ENCODE data around the gene INSR. TPM values are rescaled to one million over a fixed set of nuclear protein-coding genes. Genes with fewer than 3 reads are reported as not detected.

INSR gene
- total RNA-seq, 2 donors from 2014 or later: 50.8 to 118 TPM

DNA sequence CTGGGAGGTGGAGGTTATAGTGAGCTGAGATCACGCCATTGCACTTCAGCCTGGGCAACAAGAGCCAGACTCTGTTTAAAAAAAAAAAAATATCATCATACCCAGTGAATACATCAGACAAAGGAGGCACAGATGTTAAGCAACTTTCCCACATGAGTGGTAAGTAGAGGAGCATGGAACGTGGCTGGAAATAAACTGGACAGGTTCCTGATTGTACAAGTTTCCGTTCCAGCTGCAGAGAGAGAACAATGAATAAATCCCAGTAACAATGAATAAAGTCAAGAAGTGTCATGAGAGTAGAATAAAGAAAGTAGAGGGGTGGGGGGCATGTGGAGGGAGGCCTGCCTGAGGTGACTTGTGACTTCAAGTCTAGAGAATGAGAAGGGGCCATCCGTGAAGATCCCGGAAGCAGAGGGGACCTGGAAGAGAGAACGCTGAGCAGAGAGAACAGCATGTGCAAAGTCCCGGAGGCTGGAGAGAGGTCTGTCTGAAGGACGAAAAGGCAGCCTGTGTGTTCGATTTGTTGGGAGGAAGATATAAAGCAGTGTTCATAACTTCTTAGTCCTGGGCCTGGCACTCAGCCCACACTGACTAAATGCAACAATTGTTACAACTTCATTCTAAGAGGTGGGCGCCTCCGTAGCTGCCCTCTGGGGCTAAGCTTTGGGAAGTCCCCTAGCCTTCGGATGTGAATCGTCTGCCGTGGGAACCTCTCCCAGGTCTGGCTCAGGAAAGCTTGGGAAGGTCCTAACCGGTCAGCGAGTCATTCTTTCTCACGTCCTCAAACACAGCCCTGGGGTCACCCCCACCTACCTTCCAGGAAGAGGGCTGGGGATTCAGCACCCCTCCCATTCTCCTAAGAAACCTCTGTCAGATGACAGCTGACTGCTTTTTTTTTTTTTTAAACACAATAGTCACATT, 39.2 kb upstream of the INSR start:
- Histone ChIP-seq H3K9me3 (no peaks in the 10 kb centered on the region), H3K27ac (no peak overlapping the region), H3K4me3 (no peak overlapping the region), H3K36me3 (no peaks in the 10 kb centered on the region), H3K4me1 (peaks cover 0 to 10% of the 10 kb centered on the region in 2 donors), H3K27me3 (no peaks in the 10 kb centered on the region)
- TF ChIP-seq, protein P1, sequence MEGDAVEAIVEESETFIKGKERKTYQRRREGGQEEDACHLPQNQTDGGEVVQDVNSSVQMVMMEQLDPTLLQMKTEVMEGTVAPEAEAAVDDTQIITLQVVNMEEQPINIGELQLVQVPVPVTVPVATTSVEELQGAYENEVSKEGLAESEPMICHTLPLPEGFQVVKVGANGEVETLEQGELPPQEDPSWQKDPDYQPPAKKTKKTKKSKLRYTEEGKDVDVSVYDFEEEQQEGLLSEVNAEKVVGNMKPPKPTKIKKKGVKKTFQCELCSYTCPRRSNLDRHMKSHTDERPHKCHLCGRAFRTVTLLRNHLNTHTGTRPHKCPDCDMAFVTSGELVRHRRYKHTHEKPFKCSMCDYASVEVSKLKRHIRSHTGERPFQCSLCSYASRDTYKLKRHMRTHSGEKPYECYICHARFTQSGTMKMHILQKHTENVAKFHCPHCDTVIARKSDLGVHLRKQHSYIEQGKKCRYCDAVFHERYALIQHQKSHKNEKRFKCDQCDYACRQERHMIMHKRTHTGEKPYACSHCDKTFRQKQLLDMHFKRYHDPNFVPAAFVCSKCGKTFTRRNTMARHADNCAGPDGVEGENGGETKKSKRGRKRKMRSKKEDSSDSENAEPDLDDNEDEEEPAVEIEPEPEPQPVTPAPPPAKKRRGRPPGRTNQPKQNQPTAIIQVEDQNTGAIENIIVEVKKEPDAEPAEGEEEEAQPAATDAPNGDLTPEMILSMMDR (IDR thresholded peaks at IDR 0.05): no peak
- no peak for DNase-seq (ENCODE audit: low spot score)

- Histone ChIP-seq H3K9me3 (no peaks in the 10 kb centered on the region), H3K36me3 (no peaks in the 10 kb centered on the region), H3K4me1 (peaks cover 0 to 2% of the 10 kb centered on the region in 2 donors), H3K4me3 (no peak overlapping the region), H3K27ac (no peak overlapping the region), H3K27me3 (no peaks in the 10 kb centered on the region)
- DNase-seq (ENCODE audit: low spot score): no peak
- TF ChIP-seq, protein P1 (IDR thresholded peaks at IDR 0.05): no peak
These were observed 37.2 kb upstream of the INSR start for GRCh38 chr19:7331446-7331845.

DNA sequence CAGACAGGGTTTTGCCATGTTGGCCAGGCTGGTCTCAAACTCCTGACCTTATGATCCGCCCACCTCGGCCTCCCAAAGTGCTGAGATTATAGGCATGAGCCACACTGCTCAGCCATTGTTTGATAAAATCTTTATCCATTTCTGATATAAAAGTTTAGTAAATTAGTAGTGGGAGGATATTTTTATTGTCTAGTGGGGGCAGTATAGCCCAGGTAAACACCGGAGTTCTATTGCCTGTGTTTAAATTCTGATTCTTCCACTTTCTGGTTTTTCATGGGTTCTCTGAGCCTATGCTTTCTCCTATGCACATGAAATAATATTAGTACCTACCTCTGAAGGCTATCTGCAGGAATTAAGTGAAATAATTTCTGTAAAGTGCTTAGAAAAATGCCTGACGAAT, 34.4 kb upstream of the INSR start:
- Histone ChIP-seq H3K9me3 (peaks cover 0 to 10% of the 10 kb centered on the region in 2 donors), H3K4me3 (no peak overlapping the region), H3K36me3 (no peaks in the 10 kb centered on the region), H3K27ac (no peak overlapping the region), H3K27me3 (no peaks in the 10 kb centered on the region), H3K4me1 (no peaks in the 10 kb centered on the region)
- DNase-seq (ENCODE audit: low spot score): no peak
- TF ChIP-seq, protein P1 (IDR thresholded peaks at IDR 0.05): no peak

DNA sequence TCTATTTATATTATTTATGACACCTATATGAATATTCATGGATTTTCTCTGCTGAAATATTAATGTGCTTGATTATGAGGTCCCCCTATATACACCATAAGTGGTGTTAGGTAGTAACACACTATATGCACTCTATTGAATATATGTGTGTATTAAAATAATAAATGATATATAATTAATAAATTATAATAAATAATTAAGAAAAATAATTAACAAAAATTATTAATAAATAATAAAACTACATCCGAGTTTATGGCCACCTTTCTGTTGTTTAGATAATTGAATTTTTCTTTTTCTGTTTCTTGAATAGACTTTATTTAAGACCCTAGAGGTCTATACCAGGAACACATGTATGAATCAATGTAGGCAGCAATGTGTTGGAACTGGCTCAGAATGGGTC, 33.6 kb upstream of the INSR start:
- no peaks in the 10 kb centered on the region for H3K4me1 ChIP-seq
- H3K27ac ChIP-seq: no peak overlapping the region
- no peak overlapping the region for H3K4me3 ChIP-seq
- H3K9me3 ChIP-seq: peaks cover 0 to 10% of the 10 kb centered on the region in 2 donors
- TF ChIP-seq, protein P1 (IDR thresholded peaks at IDR 0.05): no peak
- H3K27me3 ChIP-seq: no peaks in the 10 kb centered on the region
- no peaks in the 10 kb centered on the region for H3K36me3 ChIP-seq
- DNase-seq (ENCODE audit: low spot score): no peak

DNA sequence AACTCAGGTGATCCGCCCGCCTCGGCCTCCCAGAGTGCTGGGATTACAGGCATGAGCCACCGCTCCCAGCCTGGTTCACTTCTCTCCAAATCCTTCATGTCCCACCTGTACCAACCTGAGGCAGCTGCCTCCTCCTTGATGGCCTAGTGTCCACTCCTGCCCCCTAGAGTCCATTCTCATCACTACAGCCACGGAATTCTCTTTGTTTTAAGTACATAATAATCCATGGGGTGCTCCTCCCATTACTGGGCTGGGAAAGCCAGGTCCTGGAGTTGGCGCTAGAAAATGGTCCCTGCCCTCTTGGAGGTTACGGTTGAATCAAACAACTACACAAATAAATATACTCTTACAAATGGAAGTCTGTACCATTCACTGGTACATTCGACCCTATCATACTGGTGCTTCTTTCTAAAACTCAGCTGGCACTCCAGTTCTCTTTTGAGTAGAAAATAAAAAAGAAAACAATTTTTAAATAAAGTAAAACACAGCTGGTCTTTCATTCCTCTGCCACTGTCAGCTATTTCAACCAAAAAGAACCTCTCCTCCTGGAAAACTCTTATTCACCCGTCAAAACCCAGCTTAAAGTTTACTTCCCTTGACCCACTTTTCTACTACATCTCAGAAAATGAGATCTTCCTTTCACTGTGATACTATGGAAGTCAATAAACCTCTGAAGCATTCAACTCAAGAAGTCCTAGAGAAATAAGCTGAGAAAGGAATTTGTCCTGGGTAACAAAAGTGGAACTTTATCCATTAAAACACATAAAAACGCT, 32.1 kb upstream of the INSR start:
- no peak overlapping the region for H3K27ac ChIP-seq
- H3K9me3 ChIP-seq: peaks cover 0 to 10% of the 10 kb centered on the region in 2 donors
- H3K4me1 ChIP-seq: peaks cover 0 to 3% of the 10 kb centered on the region in 2 donors
- TF ChIP-seq, protein P1 (IDR thresholded peaks at IDR 0.05): no peak
- no peak for DNase-seq (ENCODE audit: low spot score)
- H3K27me3 ChIP-seq: no peaks in the 10 kb centered on the region
- no peak overlapping the region for H3K4me3 ChIP-seq
- H3K36me3 ChIP-seq: no peaks in the 10 kb centered on the region
